ENCODE data around the gene GNPDA1. TPM values are rescaled to one million over a fixed set of nuclear protein-coding genes. Genes with fewer than 3 reads are reported as not detected.

GNPDA1 gene
- total RNA-seq, 4 donors from 2014 or later: 14.9 to 31.9 (median 23.5) TPM

- Histone ChIP-seq H3K4me1 (peaks cover 0 to 18% (median 2%) of the 10 kb centered on the region in 4 donors), H3K9me3 (no peaks in the 10 kb centered on the region), H3K27me3 (no peaks in the 10 kb centered on the region), H3K36me3 (peaks cover 0 to 8% (median 0%) of the 10 kb centered on the region in 3 donors), H3K27ac (no peak overlapping the region), H3K4me3 (no peak overlapping the region)
- TF ChIP-seq POLR2A (IDR thresholded peaks at IDR 0.05): no peak
- TF ChIP-seq, protein P1, sequence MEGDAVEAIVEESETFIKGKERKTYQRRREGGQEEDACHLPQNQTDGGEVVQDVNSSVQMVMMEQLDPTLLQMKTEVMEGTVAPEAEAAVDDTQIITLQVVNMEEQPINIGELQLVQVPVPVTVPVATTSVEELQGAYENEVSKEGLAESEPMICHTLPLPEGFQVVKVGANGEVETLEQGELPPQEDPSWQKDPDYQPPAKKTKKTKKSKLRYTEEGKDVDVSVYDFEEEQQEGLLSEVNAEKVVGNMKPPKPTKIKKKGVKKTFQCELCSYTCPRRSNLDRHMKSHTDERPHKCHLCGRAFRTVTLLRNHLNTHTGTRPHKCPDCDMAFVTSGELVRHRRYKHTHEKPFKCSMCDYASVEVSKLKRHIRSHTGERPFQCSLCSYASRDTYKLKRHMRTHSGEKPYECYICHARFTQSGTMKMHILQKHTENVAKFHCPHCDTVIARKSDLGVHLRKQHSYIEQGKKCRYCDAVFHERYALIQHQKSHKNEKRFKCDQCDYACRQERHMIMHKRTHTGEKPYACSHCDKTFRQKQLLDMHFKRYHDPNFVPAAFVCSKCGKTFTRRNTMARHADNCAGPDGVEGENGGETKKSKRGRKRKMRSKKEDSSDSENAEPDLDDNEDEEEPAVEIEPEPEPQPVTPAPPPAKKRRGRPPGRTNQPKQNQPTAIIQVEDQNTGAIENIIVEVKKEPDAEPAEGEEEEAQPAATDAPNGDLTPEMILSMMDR (IDR thresholded peaks at IDR 0.05): no peak
- DNase-seq: no peak
Observed at GRCh38 chr5:142009886-142010285, 2.9 kb downstream of the GNPDA1 start.

- TF ChIP-seq POLR2A (IDR thresholded peaks at IDR 0.05): no peak
- TF ChIP-seq, protein P1 (IDR thresholded peaks at IDR 0.05): no peak
- Histone ChIP-seq H3K9me3 (no peaks in the 10 kb centered on the region), H3K27ac (no peak overlapping the region), H3K4me3 (no peak overlapping the region), H3K4me1 (peaks cover 0 to 8% (median 2%) of the 10 kb centered on the region in 4 donors), H3K27me3 (no peaks in the 10 kb centered on the region), H3K36me3 (peaks cover 0 to 18% (median 0%) of the 10 kb centered on the region in 3 donors)
- DNase-seq: no peak
Observed at GRCh38 chr5:142008813-142009212, 4.0 kb downstream of the GNPDA1 start.

- Histone ChIP-seq H3K9me3 (no peaks in the 10 kb centered on the region), H3K27ac (no peak overlapping the region), H3K4me3 (no peak overlapping the region), H3K36me3 (peaks cover 0 to 34% (median 0%) of the 10 kb centered on the region in 3 donors), H3K27me3 (no peaks in the 10 kb centered on the region), H3K4me1 (peaks cover 0 to 3% (median 0%) of the 10 kb centered on the region in 4 donors)
- no peak for DNase-seq
- no peak for TF ChIP-seq POLR2A (IDR thresholded peaks at IDR 0.05)
- TF ChIP-seq, protein P1 (IDR thresholded peaks at IDR 0.05): no peak
Observed at GRCh38 chr5:142007237-142007544, 5.6 kb downstream of the GNPDA1 start.

GRCh38 chr5:142006363-142007236, 6.2 kb downstream of the GNPDA1 start:
- Histone ChIP-seq H3K4me3 (no peak overlapping the region), H3K27me3 (no peaks in the 10 kb centered on the region), H3K9me3 (no peaks in the 10 kb centered on the region), H3K4me1 (no peaks in the 10 kb centered on the region), H3K27ac (no peak overlapping the region), H3K36me3 (peaks cover 0 to 40% (median 0%) of the 10 kb centered on the region in 3 donors)
- no peak for TF ChIP-seq POLR2A (IDR thresholded peaks at IDR 0.05)
- TF ChIP-seq, protein P1 (IDR thresholded peaks at IDR 0.05): no peak
- DNase-seq: no peak

- H3K27ac ChIP-seq: no peak overlapping the region
- no peaks in the 10 kb centered on the region for H3K27me3 ChIP-seq
- H3K4me1 ChIP-seq: no peaks in the 10 kb centered on the region
- TF ChIP-seq, protein P1 (IDR thresholded peaks at IDR 0.05): no peak
- TF ChIP-seq POLR2A (IDR thresholded peaks at IDR 0.05): no peak
- H3K36me3 ChIP-seq: peaks cover 0 to 67% (median 0%) of the 10 kb centered on the region in 3 donors
- no peak overlapping the region for H3K4me3 ChIP-seq
- H3K9me3 ChIP-seq: no peaks in the 10 kb centered on the region
- no peak for DNase-seq
Observed at GRCh38 chr5:142003266-142003800, 9.5 kb downstream of the GNPDA1 start.
